ENCODE data around the gene SEC16A.

GRCh38 chr9:136411378-136411777 is 71.5 kb downstream of the SEC16A start:
- TF ChIP-seq GABPA (IDR thresholded peaks at IDR 0.05 in 1 of 2, conservative IDR thresholded peaks at IDR 0.05 in 1 of 2) (no peak), CTCF (IDR thresholded peaks at IDR 0.05; ENCODE audit: low read depth, low read length, missing input control) (no peak), SP1 (IDR thresholded peaks at IDR 0.05) (no peak), ZBTB33 (IDR thresholded peaks at IDR 0.05) (no peak), RAD21 (IDR thresholded peaks at IDR 0.05) (no peak), ATF3 (IDR thresholded peaks at IDR 0.05) (no peak), MAX (IDR thresholded peaks at IDR 0.05) (no peak), REST (IDR thresholded peaks at IDR 0.05) (no peak), JUND (IDR thresholded peaks at IDR 0.05) (no peak), TAF1 (conservative IDR thresholded peaks at IDR 0.05) (no peak), YY1 (IDR thresholded peaks at IDR 0.05) (no peak)

Data from liver (tissue), 3 donors.